ENCODE measurements around the gene TNFRSF25.

The TNFRSF25 gene, protein sequence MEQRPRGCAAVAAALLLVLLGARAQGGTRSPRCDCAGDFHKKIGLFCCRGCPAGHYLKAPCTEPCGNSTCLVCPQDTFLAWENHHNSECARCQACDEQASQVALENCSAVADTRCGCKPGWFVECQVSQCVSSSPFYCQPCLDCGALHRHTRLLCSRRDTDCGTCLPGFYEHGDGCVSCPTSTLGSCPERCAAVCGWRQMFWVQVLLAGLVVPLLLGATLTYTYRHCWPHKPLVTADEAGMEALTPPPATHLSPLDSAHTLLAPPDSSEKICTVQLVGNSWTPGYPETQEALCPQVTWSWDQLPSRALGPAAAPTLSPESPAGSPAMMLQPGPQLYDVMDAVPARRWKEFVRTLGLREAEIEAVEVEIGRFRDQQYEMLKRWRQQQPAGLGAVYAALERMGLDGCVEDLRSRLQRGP

DNA sequence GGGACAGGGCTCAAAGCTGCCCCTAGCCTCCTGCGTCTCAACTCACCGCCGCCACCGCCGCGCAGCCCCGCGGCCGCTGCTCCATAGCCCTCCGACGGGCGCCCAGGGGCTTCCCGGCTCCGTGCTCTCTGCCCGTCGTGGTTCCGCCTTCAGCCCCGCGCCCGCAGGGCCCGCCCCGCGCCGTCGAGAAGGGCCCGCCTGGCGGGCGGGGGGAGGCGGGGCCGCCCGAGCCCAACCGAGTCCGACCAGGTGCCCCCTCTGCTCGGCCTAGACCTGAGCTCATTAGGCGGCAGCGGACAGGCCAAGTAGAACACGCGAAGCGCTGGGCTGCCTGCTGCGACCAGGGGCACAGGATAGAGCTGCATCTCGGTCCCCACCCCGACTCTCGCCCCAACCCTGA lies at the start of gene TNFRSF25:
Gene TNFRSF25 (minus strand): TSS at position 151 of the 400 bp plus-strand sequence. CDS start 66 bp downstream, at position 85.
- no peak for DNase-seq (ENCODE audit: low spot score)
- no peak for TF ChIP-seq CTCF (IDR thresholded peaks at IDR 0.05; ENCODE audit: extremely low read depth, missing control alignments)

- TF ChIP-seq CTCF (IDR thresholded peaks at IDR 0.05; ENCODE audit: extremely low read depth, missing control alignments) = no peak
- DNase-seq (ENCODE audit: low spot score) = no peak
Observed at GRCh38 chr1:6515771-6516170, 49.8 kb upstream of the TNFRSF25 start.

GRCh38 chr1:6513320-6513801 lies 47.4 kb upstream of the TNFRSF25 start:
- TF ChIP-seq CTCF (IDR thresholded peaks at IDR 0.05; ENCODE audit: extremely low read depth, missing control alignments) = no peak
- DNase-seq (ENCODE audit: low spot score) = no peak

DNA sequence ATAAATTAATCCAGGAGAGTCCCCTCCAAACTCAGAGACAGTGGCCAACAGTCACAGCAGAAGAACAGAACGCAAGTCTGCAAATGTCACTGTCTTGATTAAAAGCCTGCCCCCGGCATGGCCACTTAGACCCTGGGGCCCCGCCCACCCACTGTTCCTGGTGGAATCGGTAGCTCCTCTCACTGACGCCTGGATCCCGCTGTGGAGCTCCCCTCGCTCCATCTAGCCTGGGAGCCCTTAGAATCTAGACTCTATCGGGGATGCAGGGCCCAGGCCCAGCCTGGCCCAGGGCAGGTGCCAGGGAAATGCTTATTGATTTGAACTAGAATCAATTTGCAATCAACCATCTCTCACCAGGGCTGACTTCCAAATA lies 46.9 kb upstream of the TNFRSF25 start:
- no peak for DNase-seq (ENCODE audit: low spot score)

GRCh38 chr1:6512245-6512907 lies 46.4 kb upstream of the TNFRSF25 start:
- no peak for DNase-seq (ENCODE audit: low spot score)
- TF ChIP-seq CTCF (IDR thresholded peaks at IDR 0.05; ENCODE audit: extremely low read depth, missing control alignments) = no peak

More for the DNA sequence above, 46.9 kb upstream of the TNFRSF25 start:
- TF ChIP-seq CTCF (IDR thresholded peaks at IDR 0.05; ENCODE audit: extremely low read depth, missing control alignments) = no peak

GRCh38 chr1:6511561-6512244 lies 45.7 kb upstream of the TNFRSF25 start:
- TF ChIP-seq CTCF (IDR thresholded peaks at IDR 0.05; ENCODE audit: extremely low read depth, missing control alignments) = no peak

GRCh38 chr1:6511056-6511455 lies 45.1 kb upstream of the TNFRSF25 start:
- DNase-seq (ENCODE audit: low spot score) = no peak
- TF ChIP-seq CTCF (IDR thresholded peaks at IDR 0.05; ENCODE audit: extremely low read depth, missing control alignments) = no peak

More at GRCh38 chr1:6511561-6512244, 45.7 kb upstream of the TNFRSF25 start:
- no peak for DNase-seq (ENCODE audit: low spot score)
